ENCODE data around the gene RASSF3.

- TF ChIP-seq ZFP3 (CRISPR knock-in tag; IDR thresholded peaks at IDR 0.05) (no peak), RARB (CRISPR knock-in tag; IDR thresholded peaks at IDR 0.05) (no peak), CSRNP3 (CRISPR knock-in tag; IDR thresholded peaks at IDR 0.05) (no peak), ZFP30 (CRISPR knock-in tag; IDR thresholded peaks at IDR 0.05) (no peak)
Observed at GRCh38 chr12:64660237-64661018, 50.1 kb downstream of the RASSF3 start.

Data from SK-N-SH treated with all-trans-retinoic acid at 6 μM for 48 hours (cell line).